Erythroblast (primary cell): ENCODE data around the gene HOGA1.

Experiments used
- GATA1 ChIP-seq: IDR thresholded peaks from 2 replicates; pipeline ENCODE4 v1.6.1; 2011; ENCODE audit warnings: low read depth, mild to moderate bottlenecking, control low read depth, low read length, moderate library complexity
- POLR2A ChIP-seq: IDR thresholded peaks from 2 replicates; pipeline ENCODE4 v1.6.1; 2011; ENCODE audit warnings: mild to moderate bottlenecking, low read length

GRCh38 chr10:97567891-97568290 is 16.3 kb upstream of the HOGA1 start:
- TF ChIP-seq POLR2A, result no peak
- no peak for TF ChIP-seq GATA1
